ENCODE measurements around the gene TWF1. TPM values are rescaled to one million over a fixed set of nuclear protein-coding genes. Genes with fewer than 3 reads are reported as not detected.

TWF1 gene
- total RNA-seq, 1 experiment from 2014 or later: 211 TPM

Other genes with a start within 250 kb of the TWF1 start
- gene PUS7L, start 47.5 kb downstream of the TWF1 start, total RNA-seq (2014; rRNA removed): 44.9 and 52.8 TPM in 2 replicates
- gene IRAK4, start 47.4 kb downstream of the TWF1 start, total RNA-seq (2014; rRNA removed): 41.0 and 41.6 TPM in 2 replicates
- gene TMEM117, start 29.8 kb upstream of the TWF1 start, total RNA-seq (2014; rRNA removed): 12.5 and 23.5 TPM in 2 replicates